ENCODE measurements around the gene PAGR1.
"Not testable (repeated sequence)": the region's sequence is repeated elsewhere in the genome, so short reads cannot be mapped to it uniquely, and the experiment has no call there.

PAGR1 gene

DNA sequence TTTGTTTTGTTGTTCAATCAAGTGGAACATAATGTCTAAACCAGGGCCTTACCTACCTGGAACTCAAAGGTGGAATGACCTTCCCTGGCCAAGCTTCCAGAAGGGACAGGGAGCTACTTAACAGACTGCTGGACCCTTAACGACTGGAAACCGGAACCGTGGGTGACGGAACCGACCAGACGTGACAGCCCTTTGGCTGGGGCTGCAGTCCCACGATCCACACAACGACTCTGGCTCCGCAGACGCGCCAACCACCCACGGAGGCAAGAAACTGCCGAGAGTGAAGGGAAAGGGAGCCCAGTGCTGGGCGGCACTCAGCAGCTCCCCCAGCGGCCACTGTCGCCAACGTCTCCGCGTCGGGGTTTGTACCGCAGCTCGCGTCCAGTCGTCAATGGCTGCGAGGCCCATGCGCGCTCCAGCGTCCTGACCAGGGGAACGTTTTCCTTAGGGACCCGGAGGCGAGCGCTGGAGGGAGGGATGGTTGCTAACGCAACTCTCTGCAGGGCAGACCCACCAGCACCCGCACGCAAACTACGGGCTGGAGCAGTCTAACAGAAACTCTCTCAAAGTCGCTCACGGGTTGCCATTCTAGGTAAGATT lies 31.0 kb upstream of the PAGR1 start:
- H3K36me3 Mint-ChIP-seq = no peaks in the 10 kb centered on the region
- H3K4me1 Mint-ChIP-seq = peaks cover 9% of the 10 kb centered on the region
- ATAC-seq (ENCODE audit: low read depth) (peak; percentile 97), DNase-seq (ENCODE audit: low spot score in 2 of 2) (peak; percentile 63 to 71)
- H3K9me3 Mint-ChIP-seq = no peaks in the 10 kb centered on the region
- no peak overlapping the region for H3K27ac Mint-ChIP-seq
- no peaks in the 10 kb centered on the region for H3K27me3 Mint-ChIP-seq
- H3K4me3 Mint-ChIP-seq = peak overlapping the region; percentile 80

DNA sequence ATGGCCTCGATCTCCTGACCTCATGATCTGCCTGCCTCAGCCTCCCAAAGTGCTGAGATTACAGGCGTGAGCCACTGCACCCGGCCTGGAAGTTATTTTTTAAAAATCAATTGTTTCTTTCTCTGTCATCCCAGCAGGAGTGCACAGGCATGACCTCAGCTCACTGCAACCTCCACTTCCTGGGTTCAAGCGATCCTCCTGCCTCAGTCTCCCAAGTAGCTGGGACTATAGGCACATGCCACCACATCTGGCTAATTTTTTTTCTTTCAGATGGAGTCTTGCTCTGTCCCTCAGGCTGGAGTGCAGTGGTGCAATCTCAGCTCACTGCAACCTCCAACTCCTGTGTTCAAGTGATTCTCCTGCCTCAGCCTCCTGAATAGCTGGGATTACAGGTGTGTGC lies 28.8 kb upstream of the PAGR1 start:
- H3K27ac Mint-ChIP-seq; H3K36me3 Mint-ChIP-seq; DNase-seq (ENCODE audit: low spot score in 2 of 2); H3K27me3 Mint-ChIP-seq; H3K4me3 Mint-ChIP-seq; ATAC-seq (ENCODE audit: low read depth); H3K9me3 Mint-ChIP-seq: not testable (repeated sequence)
- H3K4me1 Mint-ChIP-seq = peaks cover 25% of the 10 kb centered on the region

DNA sequence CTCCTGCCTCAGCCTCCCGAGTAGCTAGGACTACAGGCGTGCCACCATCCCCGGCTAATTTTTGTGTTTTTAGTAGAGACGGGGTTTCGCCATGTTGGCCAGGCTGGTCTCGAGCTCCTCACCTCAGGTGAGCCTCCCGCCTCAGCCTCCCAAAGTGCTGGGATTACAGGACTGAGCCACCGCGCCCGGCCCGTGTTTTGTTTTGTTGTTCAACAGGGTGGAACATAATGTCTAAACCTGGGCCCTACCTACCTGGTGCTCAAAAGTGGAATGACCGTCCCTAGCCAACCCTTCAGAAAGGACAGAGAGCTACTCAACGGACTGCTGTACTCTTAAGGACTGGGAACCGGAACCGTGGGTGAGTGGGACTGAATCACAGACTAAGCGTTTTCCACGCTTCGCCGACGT lies 26.2 kb upstream of the PAGR1 start:
- H3K4me1 Mint-ChIP-seq = peaks cover 37% of the 10 kb centered on the region
- H3K27ac Mint-ChIP-seq = peak overlapping the region; percentile 91
- peaks cover 6% of the 10 kb centered on the region for H3K36me3 Mint-ChIP-seq

DNA sequence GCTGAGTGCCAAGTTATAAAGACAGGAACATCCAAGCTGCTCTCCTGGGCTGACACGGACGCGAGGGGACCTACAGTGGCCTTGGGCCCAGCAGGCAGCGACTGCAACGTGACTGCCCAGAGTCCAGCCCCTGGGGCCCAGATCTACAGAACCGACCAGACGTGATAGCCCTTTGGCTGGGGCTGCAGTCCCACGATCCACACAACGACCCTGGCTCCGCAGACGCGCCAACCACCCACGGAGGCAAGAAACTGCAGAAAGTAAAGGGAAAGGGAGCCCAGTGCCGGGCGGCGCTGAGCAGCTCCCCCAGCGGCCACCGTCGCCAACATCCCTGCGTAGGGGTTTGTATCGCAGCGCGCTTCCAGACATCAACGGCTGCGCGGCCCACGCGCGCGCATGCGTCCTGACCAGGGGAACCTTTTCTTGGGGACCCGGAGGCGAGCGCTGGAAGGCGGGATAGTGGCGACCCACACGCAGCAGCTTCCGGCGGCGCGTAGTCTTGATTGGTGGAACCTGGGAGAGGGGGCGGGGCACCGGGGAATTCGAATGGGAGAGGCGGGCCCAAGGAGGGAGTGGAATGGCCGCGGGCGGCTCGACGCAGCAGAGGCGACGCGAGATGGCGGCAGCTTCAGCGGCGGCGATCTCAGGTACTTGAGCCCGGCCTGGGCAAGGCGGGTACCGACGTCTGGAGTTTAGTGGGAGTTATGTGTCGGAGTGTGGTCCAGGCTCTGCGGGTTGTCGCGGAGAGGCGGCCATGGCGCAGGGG lies 25.6 kb upstream of the PAGR1 start, which contains the start of gene KIF22:
KIF22 (plus strand) TSS at position 569 of the 766 bp plus-strand sequence; CDS start at position 578, 9 bp downstream.
- no peaks in the 10 kb centered on the region for H3K9me3 Mint-ChIP-seq
- ATAC-seq (ENCODE audit: low read depth) (peak; percentile 91), DNase-seq (ENCODE audit: low spot score in 2 of 2) (peak; percentile 97 to 100)
- peaks cover 33% of the 10 kb centered on the region for H3K4me1 Mint-ChIP-seq
- peaks cover 6% of the 10 kb centered on the region for H3K36me3 Mint-ChIP-seq
- peak within 1 kb of the TSS; percentile 91 for H3K27ac Mint-ChIP-seq
- peak within 1 kb of the TSS; percentile 90 for H3K4me3 Mint-ChIP-seq
- no peaks in the 10 kb centered on the region for H3K27me3 Mint-ChIP-seq

More for the DNA sequence above, 26.2 kb upstream of the PAGR1 start:
- no peak for ATAC-seq (ENCODE audit: low read depth)
- H3K4me3 Mint-ChIP-seq = peak overlapping the region; percentile 90
- no peaks in the 10 kb centered on the region for H3K9me3 Mint-ChIP-seq
- DNase-seq (ENCODE audit: low spot score in 2 of 2) = no peak
- H3K27me3 Mint-ChIP-seq = no peaks in the 10 kb centered on the region

DNA sequence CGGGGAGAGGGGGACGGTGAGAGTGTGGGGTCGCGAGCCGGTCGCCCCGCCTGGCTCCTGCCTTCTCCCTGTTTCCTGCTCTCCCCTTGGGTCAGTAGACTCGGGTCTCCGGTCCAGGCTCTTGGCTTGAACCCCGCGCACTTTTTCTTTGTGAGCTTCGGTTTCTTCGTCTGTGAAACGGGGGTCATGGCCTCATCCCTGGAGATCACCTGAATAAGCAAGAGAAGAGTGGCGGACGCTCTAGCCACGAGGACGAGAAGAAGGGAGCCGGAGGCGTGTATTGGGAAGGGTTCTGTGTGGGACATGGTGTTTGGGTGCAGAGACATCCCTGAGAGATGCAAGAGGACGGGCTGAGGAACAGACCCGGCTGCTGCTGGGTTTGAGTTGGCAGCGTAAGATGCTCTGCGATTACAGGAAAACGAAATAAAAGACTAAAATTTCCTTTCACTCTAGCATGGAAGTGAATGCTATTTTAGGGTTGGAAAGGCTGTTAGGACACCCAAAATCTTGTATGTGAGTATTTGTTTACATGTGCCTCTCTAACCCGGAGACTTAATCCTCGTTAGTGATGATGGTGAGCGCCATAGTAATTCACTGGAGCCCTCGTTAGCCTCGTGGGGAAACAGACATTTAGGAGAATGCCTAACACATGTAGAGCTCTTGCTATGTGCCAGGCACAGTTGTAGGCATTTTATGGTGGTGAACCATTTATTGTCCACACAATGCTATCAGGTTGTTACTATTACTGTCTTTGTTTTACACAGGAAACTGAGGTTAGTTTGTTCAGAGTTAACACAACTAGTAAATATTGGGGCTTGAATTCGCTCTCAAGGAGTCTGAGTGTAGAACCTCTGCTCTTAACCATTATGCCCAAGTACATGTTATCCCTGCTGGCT lies 24.8 kb upstream of the PAGR1 start:
- no peak for ATAC-seq (ENCODE audit: low read depth)

DNA sequence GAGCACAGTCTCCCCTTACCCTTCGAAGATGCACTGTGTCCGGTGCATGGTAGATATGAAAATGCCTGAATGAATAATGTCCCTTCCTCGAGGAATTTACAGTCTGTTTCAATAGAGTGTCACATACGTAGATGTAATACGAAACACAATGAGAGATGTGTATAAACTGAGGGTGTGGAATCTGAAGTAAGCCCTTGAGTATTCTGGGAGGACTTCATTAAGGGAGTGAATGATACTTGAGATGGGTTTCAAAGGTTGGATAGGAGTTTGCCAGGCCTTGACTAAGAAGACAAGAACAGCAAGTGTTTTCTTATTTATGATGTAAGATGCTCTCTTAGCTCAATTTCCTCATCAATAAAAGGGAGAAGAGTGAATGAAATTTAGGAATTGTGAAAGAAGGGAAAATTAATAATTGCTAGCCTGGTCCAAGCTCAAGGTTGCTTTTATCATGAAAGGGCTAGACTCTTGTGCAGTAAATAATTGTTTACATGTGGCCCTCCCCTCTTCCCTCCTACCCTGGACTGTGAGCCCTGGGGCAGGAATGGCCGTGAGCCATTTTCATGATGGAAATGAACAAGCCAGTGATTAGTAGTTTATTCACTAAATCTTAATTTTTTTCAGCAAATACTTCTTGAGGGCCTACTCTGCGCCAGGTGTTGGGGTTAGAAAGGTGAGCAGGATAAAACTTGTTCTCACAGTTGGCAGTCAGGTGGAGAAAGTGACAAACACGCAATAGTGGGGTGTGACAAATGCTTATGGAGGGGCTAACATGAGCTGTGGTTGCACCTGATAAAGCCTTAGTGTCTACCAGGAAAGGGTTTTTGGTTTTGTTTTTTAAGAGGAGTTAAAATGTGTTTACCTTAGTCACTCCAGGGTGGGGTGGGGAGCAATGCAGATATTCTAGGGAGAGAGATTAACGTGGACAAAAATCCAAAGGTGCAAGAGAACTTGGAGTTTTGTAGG lies 23.8 kb upstream of the PAGR1 start:
- H3K9me3 Mint-ChIP-seq = no peaks in the 10 kb centered on the region
- peaks cover 8% of the 10 kb centered on the region for H3K36me3 Mint-ChIP-seq
- peaks cover 30% of the 10 kb centered on the region for H3K4me1 Mint-ChIP-seq
- peak overlapping the region; percentile 90 for H3K4me3 Mint-ChIP-seq
- H3K27ac Mint-ChIP-seq = peak overlapping the region; percentile 91
- H3K27me3 Mint-ChIP-seq = no peaks in the 10 kb centered on the region
- ATAC-seq (ENCODE audit: low read depth) (no peak), DNase-seq (ENCODE audit: low spot score in 2 of 2) (no peak)

More for the DNA sequence above, 24.8 kb upstream of the PAGR1 start:
- Mint-ChIP-seq H3K4me3 (peak overlapping the region; percentile 90), H3K4me1 (peaks cover 28% of the 10 kb centered on the region), H3K36me3 (peaks cover 6% of the 10 kb centered on the region), H3K27ac (peak overlapping the region; percentile 91), H3K27me3 (no peaks in the 10 kb centered on the region), H3K9me3 (no peaks in the 10 kb centered on the region)
- DNase-seq (ENCODE audit: low spot score in 2 of 2) = no peak

DNA sequence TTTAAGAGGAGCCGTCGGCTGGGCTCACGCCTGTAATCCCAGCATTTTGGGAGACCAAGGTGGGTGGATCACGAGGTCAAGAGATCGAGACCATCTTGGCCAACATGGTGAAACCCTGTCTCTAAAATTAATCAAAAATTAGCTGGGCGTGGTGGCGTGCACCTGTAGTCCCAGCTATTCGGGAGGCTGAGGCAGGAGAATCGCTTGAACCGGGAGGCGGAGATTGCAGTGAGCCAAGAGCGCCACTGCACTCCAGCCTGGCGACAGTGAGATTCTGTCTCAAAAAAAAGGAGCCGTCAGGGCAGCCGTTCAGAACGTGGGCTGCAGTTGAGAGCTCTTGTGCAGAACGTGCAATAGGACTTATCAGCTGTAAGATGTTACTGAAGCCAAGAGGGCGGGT lies 22.8 kb upstream of the PAGR1 start:
- H3K27me3 Mint-ChIP-seq; H3K4me3 Mint-ChIP-seq; DNase-seq (ENCODE audit: low spot score in 2 of 2); H3K27ac Mint-ChIP-seq; H3K9me3 Mint-ChIP-seq; ATAC-seq (ENCODE audit: low read depth): not testable (repeated sequence)
- peaks cover 30% of the 10 kb centered on the region for H3K4me1 Mint-ChIP-seq
- H3K36me3 Mint-ChIP-seq = peaks cover 11% of the 10 kb centered on the region

DNA sequence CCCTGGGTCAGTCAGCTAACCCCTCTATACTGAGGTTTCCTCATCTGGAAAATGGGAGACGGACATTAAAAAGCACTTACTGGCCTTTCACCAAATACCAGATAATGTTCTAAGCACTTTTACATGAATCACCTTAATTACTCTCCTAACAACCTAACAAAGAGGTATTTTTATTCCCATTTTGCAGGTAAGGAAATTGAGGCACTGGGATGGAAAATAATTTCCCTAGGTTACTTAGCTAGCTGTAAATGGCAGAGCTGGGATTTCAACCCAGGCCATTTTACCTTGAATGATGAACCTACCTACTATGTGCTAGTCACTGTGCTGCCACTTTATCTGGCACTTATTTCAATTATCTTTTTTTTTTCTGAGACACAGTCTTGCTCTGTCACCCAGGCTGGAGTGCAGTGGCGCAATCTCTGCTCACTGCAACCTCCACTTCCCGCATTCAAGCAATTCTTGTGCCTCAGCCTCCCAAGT lies 21.7 kb upstream of the PAGR1 start:
- H3K4me1 Mint-ChIP-seq = peaks cover 30% of the 10 kb centered on the region
- no peak overlapping the region for H3K4me3 Mint-ChIP-seq
- H3K9me3 Mint-ChIP-seq = no peaks in the 10 kb centered on the region
- no peak for DNase-seq (ENCODE audit: low spot score in 2 of 2)
- no peak for ATAC-seq (ENCODE audit: low read depth)
- H3K27me3 Mint-ChIP-seq = no peaks in the 10 kb centered on the region
- H3K36me3 Mint-ChIP-seq = peaks cover 18% of the 10 kb centered on the region
- H3K27ac Mint-ChIP-seq = no peak overlapping the region

DNA sequence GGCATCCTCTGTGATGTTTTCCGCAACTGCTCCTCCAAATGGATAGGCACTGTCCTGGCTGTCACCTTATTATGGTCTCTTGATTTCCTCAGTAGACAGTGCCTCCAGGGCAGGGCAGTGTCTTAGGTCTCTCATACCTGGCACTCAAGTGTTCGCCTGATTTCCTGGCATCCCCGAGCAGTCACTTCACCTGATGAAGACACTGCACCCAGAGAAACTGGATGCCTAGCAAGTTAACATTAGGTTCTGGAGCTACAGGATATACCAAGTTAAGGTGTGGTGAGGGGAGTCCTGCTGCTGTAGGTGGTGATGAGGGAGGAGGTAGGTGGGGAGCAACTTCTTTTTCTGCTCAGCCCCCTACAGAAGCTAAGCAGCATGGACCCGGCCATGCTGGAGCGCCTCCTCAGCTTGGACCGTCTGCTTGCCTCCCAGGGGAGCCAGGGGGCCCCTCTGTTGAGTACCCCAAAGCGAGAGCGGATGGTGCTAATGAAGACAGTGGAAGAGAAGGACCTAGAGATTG lies 13.5 kb upstream of the PAGR1 start:
- no peak for ATAC-seq (ENCODE audit: low read depth)
- Mint-ChIP-seq H3K27me3 (no peaks in the 10 kb centered on the region), H3K4me3 (no peak overlapping the region), H3K27ac (peak overlapping the region; percentile 1), H3K36me3 (peaks cover 13% of the 10 kb centered on the region), H3K4me1 (peaks cover 16% of the 10 kb centered on the region), H3K9me3 (no peaks in the 10 kb centered on the region)
- no peak for DNase-seq (ENCODE audit: low spot score in 2 of 2)

DNA sequence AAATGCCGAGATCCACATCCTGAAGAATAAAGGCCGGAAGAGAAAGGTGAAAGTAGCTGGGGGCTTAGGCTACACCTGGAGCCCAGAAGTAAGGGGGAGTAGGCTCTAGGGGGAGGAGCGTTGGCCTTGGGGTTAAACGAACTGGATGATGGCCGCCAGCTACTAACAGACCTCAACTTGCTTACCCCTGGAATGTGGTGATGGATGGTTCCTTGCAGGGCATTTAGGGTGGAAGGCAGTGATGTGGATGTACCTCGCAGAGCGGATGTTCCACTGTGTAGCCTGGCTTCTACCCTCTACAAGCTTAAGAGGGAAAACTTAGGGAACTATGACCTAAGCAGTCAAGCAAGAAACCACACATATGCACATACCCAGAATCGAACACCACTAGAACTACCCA lies 11.9 kb upstream of the PAGR1 start:
- Mint-ChIP-seq H3K36me3 (peaks cover 6% of the 10 kb centered on the region), H3K9me3 (no peaks in the 10 kb centered on the region), H3K27ac (peak overlapping the region; percentile 98), H3K4me3 (peak overlapping the region; percentile 100), H3K27me3 (no peaks in the 10 kb centered on the region), H3K4me1 (peaks cover 28% of the 10 kb centered on the region)
- DNase-seq (ENCODE audit: low spot score in 2 of 2) (no peak), ATAC-seq (ENCODE audit: low read depth) (no peak)

DNA sequence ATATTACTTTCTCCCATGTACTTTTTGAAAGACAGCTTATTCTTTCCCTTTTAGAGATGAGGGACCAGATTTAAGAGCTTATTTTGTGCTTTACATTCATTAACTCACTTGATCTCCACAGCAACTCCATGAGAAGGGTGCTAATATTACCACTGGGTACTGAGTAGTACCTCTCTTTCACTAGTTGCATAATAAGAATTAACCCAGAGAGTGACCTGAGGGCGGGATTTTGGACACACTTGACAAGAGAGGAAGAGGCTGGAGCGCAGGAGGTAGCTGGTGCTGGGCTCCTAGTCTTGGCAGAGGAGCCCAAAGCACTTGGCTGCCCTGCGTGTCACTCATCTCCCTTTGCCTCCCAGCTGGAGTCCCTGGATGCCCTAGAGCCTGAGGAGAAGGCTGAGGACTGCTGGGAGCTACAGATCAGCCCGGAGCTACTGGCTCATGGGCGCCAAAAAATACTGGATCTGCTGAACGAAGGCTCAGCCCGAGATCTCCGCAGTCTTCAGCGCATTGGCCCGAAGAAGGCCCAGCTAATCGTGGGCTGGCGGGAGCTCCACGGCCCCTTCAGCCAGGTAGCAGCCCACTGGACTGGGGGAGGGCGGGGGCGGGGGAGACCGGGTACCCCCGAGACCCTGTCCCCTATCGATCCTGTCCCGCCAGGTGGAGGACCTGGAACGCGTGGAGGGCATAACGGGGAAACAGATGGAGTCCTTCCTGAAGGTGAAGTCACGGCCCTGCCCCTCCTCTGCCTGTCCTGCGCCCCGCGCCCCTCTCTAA lies 11.3 kb upstream of the PAGR1 start:
- DNase-seq (ENCODE audit: low spot score in 2 of 2) (peak in 1 of 2 donors; percentile 30), ATAC-seq (ENCODE audit: low read depth) (no peak)
- peak overlapping the region; percentile 98 for H3K27ac Mint-ChIP-seq
- H3K4me3 Mint-ChIP-seq = peak overlapping the region; percentile 100
- H3K27me3 Mint-ChIP-seq = no peaks in the 10 kb centered on the region
- no peaks in the 10 kb centered on the region for H3K9me3 Mint-ChIP-seq
- H3K4me1 Mint-ChIP-seq = peaks cover 28% of the 10 kb centered on the region
- H3K36me3 Mint-ChIP-seq = peaks cover 6% of the 10 kb centered on the region
